Fibroblast of skin of scalp (primary cell): ENCODE measurements around the gene MDGA2.

Source experiments
- DNase-seq: peaks from one replicate; pipeline ENCODE4 v3.0.0-alpha.2; 2013

The MDGA2 gene

GRCh38 chr14:47483449-47483848 is 192.0 kb downstream of the MDGA2 start:
- no peak for DNase-seq

GRCh38 chr14:47471075-47471474 is 204.3 kb downstream of the MDGA2 start:
- DNase-seq = no peak

- DNase-seq = no peak
These were observed 208.5 kb downstream of the MDGA2 start for GRCh38 chr14:47466916-47467315.

GRCh38 chr14:47454025-47454424 is 221.4 kb downstream of the MDGA2 start:
- DNase-seq = no peak

- no peak for DNase-seq
These were observed 228.3 kb downstream of the MDGA2 start for GRCh38 chr14:47447076-47447475.

- DNase-seq = peak; percentile 2
These were observed 233.2 kb downstream of the MDGA2 start for GRCh38 chr14:47442211-47442610.

GRCh38 chr14:47439953-47440352 is 235.5 kb downstream of the MDGA2 start:
- no peak for DNase-seq

GRCh38 chr14:47438650-47439140 is 236.7 kb downstream of the MDGA2 start:
- DNase-seq = peak; percentile 64

- DNase-seq = no peak
These were observed 240.0 kb downstream of the MDGA2 start for GRCh38 chr14:47435331-47435965.

- no peak for DNase-seq
These were observed 247.8 kb downstream of the MDGA2 start for GRCh38 chr14:47427629-47428028.

- DNase-seq = no peak
These were observed 250.1 kb downstream of the MDGA2 start for GRCh38 chr14:47425302-47425701.

GRCh38 chr14:47422191-47422590 is 253.2 kb downstream of the MDGA2 start:
- no peak for DNase-seq

- DNase-seq = no peak
These were observed 263.9 kb downstream of the MDGA2 start for GRCh38 chr14:47411523-47411922.

GRCh38 chr14:47392326-47392725 is 283.1 kb downstream of the MDGA2 start:
- DNase-seq = peak; percentile 44

- no peak for DNase-seq
These were observed 284.4 kb downstream of the MDGA2 start for GRCh38 chr14:47390831-47391504.

- no peak for DNase-seq
These were observed 285.9 kb downstream of the MDGA2 start for GRCh38 chr14:47389535-47389934.

GRCh38 chr14:47366006-47366405 is 309.4 kb downstream of the MDGA2 start:
- no peak for DNase-seq

- DNase-seq = no peak
These were observed 310.2 kb downstream of the MDGA2 start for GRCh38 chr14:47365233-47365632.

GRCh38 chr14:47353186-47353585 is 322.2 kb downstream of the MDGA2 start:
- DNase-seq = no peak

GRCh38 chr14:47346849-47347248 is 328.6 kb downstream of the MDGA2 start:
- no peak for DNase-seq

- no peak for DNase-seq
These were observed 330.4 kb downstream of the MDGA2 start for GRCh38 chr14:47345016-47345415.

GRCh38 chr14:47332939-47333338 is 342.5 kb downstream of the MDGA2 start:
- DNase-seq = no peak

- DNase-seq = no peak
These were observed 343.3 kb downstream of the MDGA2 start for GRCh38 chr14:47332106-47332505.

GRCh38 chr14:47328376-47328775 is 347.0 kb downstream of the MDGA2 start:
- no peak for DNase-seq
